ENCODE measurements around the gene ZNF695.
A peak's percentile ranks its signal among the peaks of the same experiment; 100 is the strongest.

The ZNF695 gene

GRCh38 chr1:247047702-247048101 lies 39.8 kb upstream of the ZNF695 start:
- Histone ChIP-seq H3K4me1 (ENCODE audit: insufficient read depth, low read length, poor library complexity, severe bottlenecking) (no peaks in the 10 kb centered on the region), H3K4me3 (ENCODE audit: low read length, poor library complexity, severe bottlenecking) (no peak overlapping the region), H3K9me2 (replicated peaks; ENCODE audit: low read depth, low read length) (no peaks in the 10 kb centered on the region), H2AFZ (ENCODE audit: low read length) (no peak overlapping the region), H3F3A (ENCODE audit: low read depth) (no peaks in the 10 kb centered on the region), H4K20me1 (ENCODE audit: insufficient read depth, low read length, poor library complexity, severe bottlenecking) (no peaks in the 10 kb centered on the region), H3K9me3 (ENCODE audit: insufficient read depth, low read depth, low read length) (peaks cover 46% of the 10 kb centered on the region; the same call in 1 of the 2 replicates), H3K27me3 (ENCODE audit: insufficient read depth, low read length, poor library complexity, severe bottlenecking) (no peaks in the 10 kb centered on the region), H3K36me3 (ENCODE audit: insufficient read depth, low read length) (peaks cover 3% of the 10 kb centered on the region; the same call in 1 of the 2 replicates), H3K4me2 (ENCODE audit: low read depth, low read length, poor library complexity, severe bottlenecking) (no peak overlapping the region), H3K79me2 (ENCODE audit: insufficient read depth, low read length) (peaks cover 52% of the 10 kb centered on the region), H3K9ac (ENCODE audit: low read depth, low read length, poor library complexity, severe bottlenecking) (no peak overlapping the region)
- TF ChIP-seq EZH2phosphoT487 (IDR thresholded peaks at IDR 0.05; ENCODE audit: borderline replicate concordance): no peak
- TF ChIP-seq CTCF (conservative IDR thresholded peaks at IDR 0.05; ENCODE audit: low read length): no peak

- H3K9me3 ChIP-seq (ENCODE audit: insufficient read depth, low read depth, low read length): peaks cover 43% of the 10 kb centered on the region; the same call in 1 of the 2 replicates
- H3K4me2 ChIP-seq (ENCODE audit: low read depth, low read length, poor library complexity, severe bottlenecking): no peak overlapping the region
- TF ChIP-seq EZH2phosphoT487 (IDR thresholded peaks at IDR 0.05; ENCODE audit: borderline replicate concordance) (no peak), CTCF (conservative IDR thresholded peaks at IDR 0.05; ENCODE audit: low read length) (no peak)
- no peaks in the 10 kb centered on the region for H3K27me3 ChIP-seq (ENCODE audit: insufficient read depth, low read length, poor library complexity, severe bottlenecking)
- H3K4me3 ChIP-seq (ENCODE audit: low read length, poor library complexity, severe bottlenecking): no peak overlapping the region
- H3K36me3 ChIP-seq (ENCODE audit: insufficient read depth, low read length): peaks cover 3% of the 10 kb centered on the region; the same call in 1 of the 2 replicates
- no peak overlapping the region for H3K9ac ChIP-seq (ENCODE audit: low read depth, low read length, poor library complexity, severe bottlenecking)
- no peaks in the 10 kb centered on the region for H3K4me1 ChIP-seq (ENCODE audit: insufficient read depth, low read length, poor library complexity, severe bottlenecking)
- H3K9me2 ChIP-seq (replicated peaks; ENCODE audit: low read depth, low read length): no peaks in the 10 kb centered on the region
- no peaks in the 10 kb centered on the region for H3F3A ChIP-seq (ENCODE audit: low read depth)
- peaks cover 51% of the 10 kb centered on the region for H3K79me2 ChIP-seq (ENCODE audit: insufficient read depth, low read length)
- H4K20me1 ChIP-seq (ENCODE audit: insufficient read depth, low read length, poor library complexity, severe bottlenecking): no peaks in the 10 kb centered on the region
- no peak overlapping the region for H2AFZ ChIP-seq (ENCODE audit: low read length)
Measured at GRCh38 chr1:247047260-247047659, 39.4 kb upstream of the ZNF695 start.

- Histone ChIP-seq H3K9me3 (ENCODE audit: insufficient read depth, low read depth, low read length) (peaks cover 33% of the 10 kb centered on the region; the same call in 1 of the 2 replicates), H3K4me2 (ENCODE audit: low read depth, low read length, poor library complexity, severe bottlenecking) (no peak overlapping the region), H3K4me1 (ENCODE audit: insufficient read depth, low read length, poor library complexity, severe bottlenecking) (no peaks in the 10 kb centered on the region), H3K9ac (ENCODE audit: low read depth, low read length, poor library complexity, severe bottlenecking) (no peak overlapping the region), H3K9me2 (replicated peaks; ENCODE audit: low read depth, low read length) (no peaks in the 10 kb centered on the region), H3K27me3 (ENCODE audit: insufficient read depth, low read length, poor library complexity, severe bottlenecking) (peaks cover under 1% of the 10 kb centered on the region), H4K20me1 (ENCODE audit: insufficient read depth, low read length, poor library complexity, severe bottlenecking) (no peaks in the 10 kb centered on the region), H3K79me2 (ENCODE audit: insufficient read depth, low read length) (peaks cover 43% of the 10 kb centered on the region), H3K36me3 (ENCODE audit: insufficient read depth, low read length) (peaks cover 19% of the 10 kb centered on the region), H3F3A (ENCODE audit: low read depth) (no peaks in the 10 kb centered on the region), H2AFZ (ENCODE audit: low read length) (no peak overlapping the region), H3K4me3 (ENCODE audit: low read length, poor library complexity, severe bottlenecking) (no peak overlapping the region)
- TF ChIP-seq CTCF (conservative IDR thresholded peaks at IDR 0.05; ENCODE audit: low read length): 0 out of 2 replicates have a peak, but pooled peaks have one; percentile 20
- no peak for TF ChIP-seq EZH2phosphoT487 (IDR thresholded peaks at IDR 0.05; ENCODE audit: borderline replicate concordance)
Measured at GRCh38 chr1:247043406-247043805, 35.5 kb upstream of the ZNF695 start.
